Erythroblast (primary cell): ENCODE results near the gene TAS2R39.

Source experiments
- GATA1 ChIP-seq: IDR thresholded peaks from 2 replicates; pipeline ENCODE4 v1.6.1; 2011; ENCODE audit warnings: low read depth, mild to moderate bottlenecking, control low read depth, low read length, moderate library complexity
- POLR2A ChIP-seq: IDR thresholded peaks from 2 replicates; pipeline ENCODE4 v1.6.1; 2011; ENCODE audit warnings: mild to moderate bottlenecking, low read length

DNA sequence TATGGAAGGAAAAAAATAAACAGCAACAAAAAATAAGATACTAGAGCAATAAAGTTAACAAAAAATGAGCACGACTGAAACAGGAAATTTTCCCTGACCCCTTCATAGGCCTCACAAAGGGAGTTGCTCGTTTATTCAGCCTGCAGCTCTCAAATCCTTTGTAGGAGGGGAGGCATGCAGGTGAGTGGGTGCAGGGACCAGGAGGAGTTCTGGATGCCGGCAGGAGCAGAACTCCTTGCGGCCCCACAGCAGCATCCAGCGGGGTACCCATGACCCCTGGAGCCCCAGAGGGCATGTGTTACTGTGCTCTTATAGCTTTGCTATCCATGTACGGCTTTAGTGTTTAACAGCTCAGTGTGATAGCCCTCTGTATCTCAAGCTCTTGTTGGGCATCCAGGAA, 5.8 kb downstream of the TAS2R39 start:
- TF ChIP-seq POLR2A (no peak), GATA1 (no peak)
